GM19397 (cell line): ENCODE data around the gene SGF29.
"Not testable (repeated sequence)": the region's sequence is repeated elsewhere in the genome, so short reads cannot be mapped to it uniquely, and the experiment has no call there.

Experiments used
- ATAC-seq: cut with Tn5 transposase; IDR thresholded peaks from one replicate; pipeline ENCODE4 v1.9.1; 2021; ENCODE audit warnings: mild to moderate bottlenecking, moderate library complexity; ENCODE audit not compliant: unreplicated experiment

SGF29 gene

GRCh38 chr16:28592979-28593553 lies 39.3 kb downstream of the SGF29 start:
- ATAC-seq = no peak

- not testable (repeated sequence) for ATAC-seq
Measured at GRCh38 chr16:28595451-28595850, 41.7 kb downstream of the SGF29 start.

GRCh38 chr16:28596115-28596630 lies 42.5 kb downstream of the SGF29 start:
- no peak for ATAC-seq

GRCh38 chr16:28596840-28597691 lies 43.3 kb downstream of the SGF29 start, which contains the start of gene SULT1A2:
SULT1A2 (minus strand) TSS chr16:28597050; CDS start chr16:28595930, 1,120 bp downstream.
- no peak for ATAC-seq

- ATAC-seq = no peak
Measured at GRCh38 chr16:28597692-28598261, 44.1 kb downstream of the SGF29 start.

GRCh38 chr16:28599377-28600285 lies 45.9 kb downstream of the SGF29 start:
- ATAC-seq = not testable (repeated sequence)

GRCh38 chr16:28600965-28601364 lies 47.2 kb downstream of the SGF29 start:
- ATAC-seq = not testable (repeated sequence)

GRCh38 chr16:28601589-28601988 lies 47.9 kb downstream of the SGF29 start:
- not testable (repeated sequence) for ATAC-seq

GRCh38 chr16:28602062-28602461 lies 48.3 kb downstream of the SGF29 start:
- ATAC-seq = not testable (repeated sequence)

GRCh38 chr16:28602529-28602928 lies 48.8 kb downstream of the SGF29 start:
- ATAC-seq = no peak

GRCh38 chr16:28603381-28604185 lies 49.9 kb downstream of the SGF29 start:
- no peak for ATAC-seq

- no peak for ATAC-seq
Measured at GRCh38 chr16:28604186-28604565, 50.5 kb downstream of the SGF29 start.

GRCh38 chr16:28606291-28607115 lies 52.8 kb downstream of the SGF29 start:
- no peak for ATAC-seq

- no peak for ATAC-seq
Measured at GRCh38 chr16:28607116-28607623, 53.5 kb downstream of the SGF29 start.

- ATAC-seq = not testable (repeated sequence)
Measured at GRCh38 chr16:28607681-28608495, 54.2 kb downstream of the SGF29 start.

- not testable (repeated sequence) for ATAC-seq
Measured at GRCh38 chr16:28608496-28608808, 54.7 kb downstream of the SGF29 start.

- ATAC-seq = not testable (repeated sequence)
Measured at GRCh38 chr16:28608867-28609596, 55.3 kb downstream of the SGF29 start.
